ENCODE measurements around the gene FGF8.

- no peak for TF ChIP-seq EZH2 (IDR thresholded peaks at IDR 0.05; ENCODE audit: borderline replicate concordance, control insufficient read depth, low read depth, low read length)
- no peak for TF ChIP-seq CTCF (IDR thresholded peaks at IDR 0.05 in 2 of 3, conservative IDR thresholded peaks at IDR 0.05 in 1 of 3; ENCODE audit: control insufficient read depth in 2 of 3, extremely low read depth in 1 of 3, insufficient read depth in 1 of 3, low read depth in 3 of 3, low read length in 3 of 3)
- TF ChIP-seq EGR1 (IDR thresholded peaks at IDR 0.05; ENCODE audit: borderline replicate concordance in 1 of 2, low read depth in 2 of 2, low read length in 2 of 2), result no peak
- no peak for TF ChIP-seq KDM1A (IDR thresholded peaks at IDR 0.05; ENCODE audit: borderline replicate concordance)
- no peak for TF ChIP-seq POLR2A (IDR thresholded peaks at IDR 0.05; ENCODE audit: low read depth, low read length)
These were observed 17.1 kb downstream of the FGF8 start for GRCh38 chr10:101758858-101759257.
